DMS79 treated with DMSO at 0.1 percent for 48 hours (cell line): Measurements from ENCODE around the gene PRR19.
"Not testable (repeated sequence)": the region's sequence is repeated elsewhere in the genome, so short reads cannot be mapped to it uniquely, and the experiment has no call there.

Experiments
- DNase-seq: peaks from one replicate; lab custom pipeline; 2025; lab: John Stamatoyannopoulos, UW

Gene PRR19, protein sequence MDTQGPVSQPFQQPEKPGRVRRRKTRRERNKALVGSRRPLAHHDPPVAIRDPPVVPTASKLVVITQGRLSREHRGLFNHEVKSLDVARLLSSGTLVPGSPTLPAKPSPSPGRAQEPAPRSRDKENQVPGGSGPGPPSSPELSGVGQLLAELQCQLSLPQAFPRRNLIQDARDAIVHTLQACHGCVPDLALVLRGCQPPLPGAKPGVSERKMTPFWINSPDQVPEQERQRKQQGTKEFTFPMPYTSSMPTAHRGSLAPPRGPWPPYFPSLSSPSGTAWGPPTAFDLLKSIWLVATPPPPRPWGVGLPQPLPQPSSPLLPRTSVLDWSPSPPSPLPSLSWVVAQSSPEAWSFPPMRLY

DNA sequence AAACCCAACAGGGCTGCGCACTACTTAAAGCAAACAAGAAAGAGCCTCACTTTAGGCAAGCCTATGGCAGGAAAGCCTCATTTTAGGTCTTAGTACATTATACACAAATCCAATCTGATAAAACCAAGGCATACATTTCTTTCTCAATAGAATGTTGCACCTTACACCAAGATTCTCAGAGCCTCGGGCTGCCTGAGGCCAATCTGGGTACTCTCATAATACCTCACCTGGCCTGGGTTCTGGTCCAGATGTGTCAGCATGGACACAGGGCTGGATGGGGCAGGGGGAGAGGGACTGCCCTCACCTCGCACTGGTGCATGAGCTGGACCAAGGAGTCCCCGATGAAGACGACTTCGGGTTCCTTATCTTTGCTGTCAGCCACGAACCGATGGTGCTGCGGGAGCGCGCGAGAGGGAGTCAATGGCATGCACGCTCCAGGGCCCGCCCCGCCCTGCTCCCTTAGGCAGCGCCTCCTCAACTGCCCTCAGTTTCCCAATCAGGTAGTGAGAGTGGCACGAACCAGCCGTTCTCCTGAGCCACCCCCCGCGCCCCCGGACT lies at the start of gene PRR19:
TSS of gene PRR19 (plus strand) at position 487 of the 558 bp plus-strand sequence. CDS start 7,453 bp downstream, outside the sequence.
- peak; percentile 34 for DNase-seq

DNA sequence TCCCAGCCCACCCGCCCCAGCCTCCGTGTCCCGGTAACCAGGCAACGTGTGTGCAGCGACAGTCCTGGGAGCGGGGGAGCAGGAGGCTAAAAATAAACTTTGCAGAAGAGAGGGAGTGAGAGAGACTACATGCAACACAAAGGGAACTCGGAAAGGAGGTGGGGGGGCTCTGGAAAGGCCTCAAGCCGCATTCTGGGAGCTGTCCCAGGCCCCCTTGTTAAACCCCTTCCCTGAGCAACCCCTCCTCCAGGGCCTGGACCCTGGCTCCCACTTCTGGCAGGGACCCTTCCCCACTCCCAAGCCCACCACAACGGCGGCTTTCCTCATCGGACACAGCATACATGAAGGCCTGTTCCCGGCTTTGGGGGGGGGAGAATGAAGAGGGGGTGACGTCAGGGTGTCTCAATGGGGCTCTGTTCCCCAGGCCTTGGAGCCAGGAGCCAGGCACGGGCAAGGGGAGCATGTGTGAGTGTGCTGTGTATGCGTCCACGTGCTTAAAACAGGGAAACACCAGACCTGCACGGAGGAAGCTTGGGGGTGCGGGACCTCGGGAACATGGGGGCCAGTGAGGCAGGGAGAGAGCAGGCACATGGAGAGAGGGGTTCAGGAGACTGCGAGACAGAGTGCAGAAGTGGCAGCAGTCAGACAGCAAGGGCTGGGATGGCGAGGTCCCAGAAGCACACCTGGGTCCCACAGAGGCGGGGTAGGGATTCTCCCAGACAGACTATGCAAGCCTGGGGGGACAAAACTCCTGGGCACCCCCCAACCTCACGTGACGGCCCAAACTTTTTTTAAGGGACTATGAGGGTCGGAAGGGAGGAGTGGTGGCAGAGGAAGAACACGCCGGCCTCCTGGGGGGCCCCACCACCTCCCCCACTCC lies 49.3 kb upstream of the PRR19 start:
- no peak for DNase-seq

DNA sequence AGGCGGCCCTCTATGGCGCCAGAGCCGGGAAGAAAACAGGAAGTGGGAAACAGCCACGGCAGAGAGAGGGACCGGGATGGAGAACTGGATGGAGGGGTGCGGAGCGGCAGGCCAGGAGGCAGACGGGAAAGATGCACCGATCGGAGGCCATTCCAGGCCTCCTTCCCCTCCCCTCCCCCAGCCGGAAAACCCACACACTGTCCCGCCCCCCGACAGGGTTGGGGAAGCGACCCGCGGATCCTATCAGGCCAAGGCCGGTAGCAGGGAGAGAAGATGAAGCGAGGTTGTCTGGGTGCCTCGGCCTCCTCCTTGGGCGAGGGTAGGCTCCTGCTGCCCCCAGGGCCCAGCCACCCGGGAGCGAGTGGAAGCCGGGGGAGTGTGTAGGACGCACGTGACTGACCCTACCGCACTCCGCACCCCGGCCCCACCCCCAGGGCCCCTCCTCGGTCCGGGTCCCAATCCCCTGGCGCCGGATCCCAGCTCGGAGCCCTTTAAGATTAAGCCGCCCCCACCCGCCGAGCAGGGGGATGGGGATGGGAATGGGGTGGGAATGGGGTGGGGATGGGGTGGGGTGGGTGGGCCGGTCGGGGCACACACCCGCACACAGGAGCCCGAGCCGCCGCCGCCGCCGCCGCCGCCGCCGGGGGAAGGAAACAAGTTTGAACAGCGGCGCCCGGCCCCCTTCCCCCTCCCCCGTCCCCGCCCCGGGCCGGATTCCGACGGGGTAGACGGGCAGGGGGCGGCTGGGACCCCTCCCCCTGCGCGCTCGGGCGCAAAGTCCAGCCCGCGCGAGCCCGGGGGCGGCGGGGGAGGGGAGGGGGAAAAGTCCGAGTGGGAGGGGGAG lies 48.5 kb upstream of the PRR19 start:
- peak; percentile 37 for DNase-seq

DNA sequence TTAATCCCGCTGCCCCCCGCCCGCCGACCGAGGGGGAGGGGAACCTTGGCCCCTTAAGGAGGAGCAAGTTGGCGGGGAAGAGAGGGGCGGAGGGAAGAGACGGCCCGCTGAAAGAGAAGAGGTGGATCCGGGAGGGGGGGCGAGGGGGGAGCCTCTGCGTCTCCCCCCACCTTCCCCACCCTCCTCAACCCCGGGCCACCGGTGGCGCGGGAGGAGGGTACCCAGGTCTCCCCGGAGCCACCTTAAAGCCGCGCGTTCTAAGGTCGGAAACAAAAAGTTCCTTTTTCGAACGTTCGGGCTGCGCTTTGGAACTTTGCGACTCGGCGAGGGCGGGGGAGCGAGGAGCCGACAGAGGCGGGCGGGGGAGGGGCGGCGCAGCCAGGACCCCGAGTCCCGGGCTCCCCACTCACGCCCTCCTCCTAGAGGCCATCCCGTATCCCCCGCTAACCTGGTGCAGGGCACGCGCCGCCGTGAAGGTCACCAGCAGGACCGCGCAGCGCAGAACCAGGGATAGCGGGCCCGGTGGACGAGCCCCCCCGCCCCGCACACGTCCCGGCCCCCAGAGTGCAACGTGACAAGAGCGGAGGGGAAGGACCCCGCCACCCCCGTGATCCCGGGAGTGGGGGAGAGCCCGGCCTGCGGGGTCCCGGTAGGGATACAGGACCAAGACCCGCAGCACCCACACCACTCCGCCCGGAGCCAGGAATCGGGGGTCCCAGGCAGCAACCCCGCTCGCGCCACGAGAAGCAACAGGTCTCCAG lies 47.7 kb upstream of the PRR19 start:
- DNase-seq = peak; percentile 16

DNA sequence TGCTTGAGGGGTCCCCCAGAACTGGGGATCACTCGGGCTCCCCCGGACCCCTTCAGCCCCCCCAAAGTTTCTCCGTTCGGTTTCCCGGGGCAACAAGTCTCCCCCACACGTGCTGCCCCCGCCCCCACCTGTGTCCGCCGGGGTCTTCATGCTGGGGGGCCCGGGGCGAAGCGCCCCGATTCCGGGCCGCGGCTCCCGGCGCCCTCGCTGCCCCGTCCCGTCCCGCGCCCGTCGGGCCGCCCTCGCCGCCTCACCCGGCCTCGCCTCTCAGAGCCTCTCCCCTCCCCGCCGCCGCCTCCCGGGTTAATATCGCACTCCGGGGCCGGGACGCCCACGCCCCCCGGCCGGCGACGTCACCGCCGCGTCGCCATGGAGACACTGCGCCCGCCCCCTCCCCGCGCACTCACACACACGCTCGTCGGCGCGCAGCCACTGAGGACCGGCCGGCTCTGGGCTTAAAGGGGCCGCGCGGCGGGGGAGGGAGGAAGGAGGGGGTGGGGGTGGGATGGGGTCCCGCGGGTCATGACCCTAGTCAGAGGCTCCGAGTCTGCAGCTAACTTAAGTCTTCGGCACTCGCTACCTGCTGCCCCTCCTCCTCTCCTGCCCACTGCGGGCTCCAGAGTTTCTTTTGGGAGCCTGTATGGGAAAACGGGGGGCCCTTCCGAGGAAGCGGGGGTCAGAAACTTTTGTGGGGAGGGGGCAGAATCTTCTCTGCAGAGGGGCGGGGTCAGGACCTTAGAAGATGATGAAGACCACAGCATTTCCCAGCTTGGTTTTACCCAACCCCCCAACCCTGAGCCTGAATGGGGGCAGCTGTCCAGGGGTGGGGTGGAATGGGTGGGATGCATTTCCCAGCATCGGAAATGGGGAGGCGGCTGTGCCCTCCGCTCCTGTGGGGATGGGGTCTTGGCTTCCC lies 46.8 kb upstream of the PRR19 start, which contains the start of gene ERF:
TSS of gene ERF (minus strand) at position 279 of the 916 bp plus-strand sequence. CDS start at position 150, 129 bp downstream.
- DNase-seq = peak; percentile 71

DNA sequence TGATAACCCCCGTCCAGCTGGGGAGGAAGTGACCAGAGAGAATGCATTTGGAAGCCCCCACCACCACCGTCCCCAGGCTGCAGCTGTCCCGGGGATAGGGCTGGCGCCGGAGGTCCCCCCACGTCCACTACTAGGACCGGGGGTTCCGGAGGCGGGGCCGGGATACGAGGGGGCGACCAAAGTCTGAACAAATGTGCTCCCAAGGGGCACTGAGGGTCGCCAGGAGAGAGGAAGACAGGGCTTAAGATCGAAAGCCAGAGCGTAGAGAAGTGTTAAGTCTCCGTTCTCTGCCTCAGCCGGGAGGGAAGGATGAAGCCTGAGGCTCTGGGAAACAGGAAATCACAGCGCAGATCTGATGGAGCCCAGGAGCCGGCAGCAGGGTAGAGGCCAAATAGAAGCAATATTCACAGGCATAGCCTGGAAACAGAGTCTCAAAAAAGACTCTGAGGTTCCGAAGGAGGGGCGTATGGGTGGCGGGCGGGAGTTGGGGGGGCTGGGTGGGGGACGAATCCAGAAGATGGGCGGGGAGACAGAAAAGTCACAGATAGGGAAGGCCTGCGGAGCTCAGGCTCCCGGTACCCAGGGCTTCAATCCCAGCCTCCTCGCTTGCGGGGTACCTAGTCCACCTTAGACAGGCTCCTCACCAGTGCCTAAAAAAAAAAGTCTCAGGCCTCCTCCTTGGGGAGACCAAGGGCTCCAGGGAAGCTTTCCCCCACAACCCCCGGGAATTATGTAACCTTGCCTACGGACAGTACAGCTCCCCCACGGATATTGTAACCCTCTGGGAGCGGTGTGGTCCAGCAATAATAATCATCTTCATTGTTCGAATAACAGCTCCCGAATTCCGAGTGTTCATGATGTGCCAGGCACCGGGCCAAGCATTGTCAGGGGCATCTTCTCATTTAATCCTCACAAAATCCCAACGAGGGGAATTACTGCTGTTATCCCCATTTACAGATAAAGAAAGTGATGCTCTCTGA lies 45.9 kb upstream of the PRR19 start:
- DNase-seq = peak; percentile 37

DNA sequence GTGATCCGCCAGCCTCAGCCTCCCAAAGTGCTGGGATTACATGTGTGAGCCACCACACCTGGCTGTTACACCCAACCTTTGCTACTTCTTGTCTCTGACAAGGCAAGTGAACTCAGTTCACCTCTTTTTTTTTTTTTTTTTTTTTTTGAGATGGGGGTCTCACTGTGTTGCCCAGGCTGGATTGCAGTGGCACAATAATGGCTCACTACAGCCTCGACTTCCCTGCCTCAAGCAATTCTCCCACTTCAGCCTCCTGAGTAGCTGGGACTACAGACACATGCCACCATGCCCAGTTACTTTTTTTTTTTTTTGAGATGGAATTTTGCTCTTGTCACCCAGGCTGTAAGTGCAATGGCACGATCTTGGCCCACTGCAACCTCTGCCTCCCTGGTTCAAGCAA lies 44.1 kb upstream of the PRR19 start:
- DNase-seq = not testable (repeated sequence)

DNA sequence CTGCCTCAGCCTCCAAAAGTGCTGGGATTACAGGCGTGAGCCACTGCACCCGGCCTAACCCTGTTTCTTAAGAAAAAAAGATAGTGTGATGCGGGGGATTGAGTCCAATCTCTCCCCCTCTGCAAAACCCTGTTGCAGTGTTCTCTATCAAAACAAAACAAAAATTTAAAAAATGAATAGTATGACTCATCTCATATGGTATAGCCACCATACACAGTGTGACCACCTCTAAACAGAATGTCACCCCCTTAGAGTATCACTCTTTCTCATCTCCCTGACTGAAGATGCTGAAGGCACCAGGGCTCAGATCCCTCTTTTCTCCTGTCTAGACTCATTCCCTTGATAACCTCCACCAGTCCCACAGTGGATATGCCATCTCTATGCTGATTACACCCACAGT lies 40.2 kb upstream of the PRR19 start:
- no peak for DNase-seq

DNA sequence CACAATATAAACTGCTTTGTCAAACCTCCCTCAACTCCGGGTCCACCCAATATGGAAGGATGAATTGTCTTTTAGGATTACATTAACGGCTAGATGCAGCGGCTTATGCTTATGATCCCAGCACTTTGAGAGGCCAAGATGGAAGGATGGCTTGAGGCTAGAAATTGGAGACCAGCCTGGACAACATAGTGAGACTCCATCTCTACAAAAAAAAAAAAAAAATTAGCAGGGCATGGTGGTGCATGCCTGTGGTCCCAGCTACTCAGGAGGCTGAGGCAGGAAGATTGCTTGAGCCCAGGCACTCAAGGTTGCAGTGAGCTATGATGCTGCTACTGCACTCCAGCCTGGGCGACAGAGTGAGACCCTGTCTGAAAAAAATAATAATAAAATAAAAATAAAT lies 35.8 kb upstream of the PRR19 start:
- DNase-seq = not testable (repeated sequence)

DNA sequence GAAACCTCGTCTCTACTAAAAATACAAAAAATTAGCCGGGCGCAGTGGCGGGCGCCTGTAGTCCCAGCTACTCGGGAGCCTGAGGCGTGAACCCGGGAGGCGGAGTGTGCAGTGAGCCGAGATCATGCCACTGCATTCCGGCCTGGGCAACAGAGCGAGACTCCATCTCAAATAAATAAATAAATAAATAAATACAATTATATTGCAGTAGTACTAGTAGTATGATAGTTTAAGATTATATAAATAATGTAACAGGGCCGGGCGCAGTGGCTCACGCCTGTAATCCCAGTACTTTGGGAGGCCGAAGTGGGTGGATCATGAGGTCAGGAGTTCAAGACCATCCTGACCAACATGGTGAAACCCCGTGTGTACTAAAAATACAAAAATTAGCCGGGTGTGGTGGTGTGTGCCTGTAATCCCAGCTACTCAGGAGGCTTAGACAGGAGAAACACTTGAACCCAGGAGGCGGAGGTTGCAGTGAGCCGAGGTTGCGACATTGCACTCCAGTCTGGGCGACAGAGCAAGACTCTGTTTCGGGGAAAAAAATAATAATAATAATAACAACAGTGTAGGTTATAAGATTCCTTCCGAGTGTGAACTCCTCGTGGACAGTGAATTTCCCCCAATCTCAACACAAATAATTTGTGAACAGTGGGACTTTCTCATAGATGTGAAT lies 34.9 kb upstream of the PRR19 start:
- DNase-seq = not testable (repeated sequence)

DNA sequence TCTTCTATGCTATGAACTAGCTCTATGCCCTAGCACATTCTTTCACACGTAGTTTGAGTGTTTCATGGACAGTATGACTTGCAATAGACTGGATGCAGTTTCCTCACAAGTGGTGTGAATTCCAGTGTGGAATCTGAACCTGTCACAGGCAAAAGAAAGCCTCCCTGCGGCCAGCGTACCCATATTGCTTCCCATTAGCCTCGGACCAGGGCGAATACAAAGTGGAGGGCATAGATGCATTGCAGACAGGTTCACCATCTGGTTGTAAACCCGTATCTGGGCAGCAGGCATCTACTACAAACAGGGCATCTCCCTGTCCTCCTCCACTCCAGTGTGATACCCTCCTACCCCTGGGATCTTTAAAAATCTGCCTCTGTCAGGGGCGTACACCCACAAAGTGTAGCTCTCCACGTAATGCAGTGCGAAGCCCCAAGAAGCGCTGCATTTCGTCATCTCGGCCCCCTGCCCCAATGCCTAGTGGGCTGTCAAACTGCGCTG lies 34.2 kb upstream of the PRR19 start:
- DNase-seq = peak; percentile 20

DNA sequence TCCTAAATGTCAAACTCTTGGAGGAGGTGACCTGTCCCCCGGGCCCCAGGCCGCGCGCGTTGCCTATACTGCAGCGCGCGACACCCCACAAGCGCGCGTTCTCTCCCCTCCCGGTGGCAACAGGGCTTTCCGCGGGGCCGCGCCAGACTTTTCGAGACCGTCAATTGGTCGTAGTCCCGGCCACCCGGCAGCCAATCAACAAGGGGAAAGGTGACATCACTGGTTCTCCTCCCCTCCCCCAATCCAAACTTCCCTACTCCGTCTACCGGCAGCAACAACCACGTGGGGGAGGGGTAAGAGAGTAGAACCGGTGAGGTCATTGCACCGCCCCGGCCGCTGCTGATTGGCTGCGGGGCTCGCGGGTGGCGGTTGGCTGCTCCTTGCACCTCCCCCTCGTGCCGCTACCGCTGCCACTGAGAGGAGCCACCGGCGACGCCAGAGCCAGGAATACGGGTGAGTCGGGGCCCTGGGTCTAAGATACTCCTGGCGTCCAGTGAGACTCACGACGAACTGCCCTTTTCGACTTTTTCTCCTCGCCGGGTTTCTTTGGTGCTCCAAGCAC lies 33.7 kb upstream of the PRR19 start:
- DNase-seq = peak; percentile 99

DNA sequence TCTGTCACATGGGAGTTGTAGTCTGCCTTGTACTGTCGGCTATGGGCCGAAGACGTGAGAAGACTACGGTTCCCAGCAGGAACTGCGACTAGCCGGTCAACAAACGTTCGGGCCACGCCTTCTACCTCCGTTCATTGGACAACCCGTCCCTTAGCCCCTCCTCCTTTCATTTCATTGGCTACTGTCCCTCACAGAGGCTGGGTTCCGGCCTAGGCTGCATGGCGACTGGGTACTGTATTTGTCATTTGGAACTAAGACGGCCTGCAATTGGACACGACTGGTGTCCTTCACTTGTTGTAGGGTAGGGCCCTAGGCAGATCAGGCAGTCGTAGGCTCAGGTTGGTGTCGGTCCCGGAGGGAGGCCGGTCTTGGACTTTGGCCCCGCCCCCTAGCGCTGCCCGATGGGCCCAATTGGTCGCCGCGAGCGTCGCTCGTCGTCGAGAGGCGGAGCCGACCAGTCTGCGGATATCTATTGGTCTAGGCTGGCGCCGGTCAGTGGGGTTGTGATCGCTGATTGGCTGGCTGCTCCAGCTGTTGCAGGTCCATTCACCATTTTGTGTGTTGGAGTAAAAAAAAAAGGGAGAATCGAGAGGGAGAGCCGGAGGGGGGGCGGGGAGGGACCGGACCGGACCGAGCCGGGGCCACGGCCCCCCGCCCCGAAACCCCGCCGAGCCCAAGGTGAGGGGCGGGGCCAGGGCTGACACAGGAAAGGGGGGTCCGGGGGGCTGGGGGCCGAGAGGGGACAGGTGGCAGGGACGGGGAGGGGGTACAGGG lies 33.0 kb upstream of the PRR19 start, which contains the start of gene CIC:
TSS of gene CIC (plus strand) at position 549 of the 774 bp plus-strand sequence. CDS start 2,532 bp downstream, outside the sequence.
- peak; percentile 100 for DNase-seq

DNA sequence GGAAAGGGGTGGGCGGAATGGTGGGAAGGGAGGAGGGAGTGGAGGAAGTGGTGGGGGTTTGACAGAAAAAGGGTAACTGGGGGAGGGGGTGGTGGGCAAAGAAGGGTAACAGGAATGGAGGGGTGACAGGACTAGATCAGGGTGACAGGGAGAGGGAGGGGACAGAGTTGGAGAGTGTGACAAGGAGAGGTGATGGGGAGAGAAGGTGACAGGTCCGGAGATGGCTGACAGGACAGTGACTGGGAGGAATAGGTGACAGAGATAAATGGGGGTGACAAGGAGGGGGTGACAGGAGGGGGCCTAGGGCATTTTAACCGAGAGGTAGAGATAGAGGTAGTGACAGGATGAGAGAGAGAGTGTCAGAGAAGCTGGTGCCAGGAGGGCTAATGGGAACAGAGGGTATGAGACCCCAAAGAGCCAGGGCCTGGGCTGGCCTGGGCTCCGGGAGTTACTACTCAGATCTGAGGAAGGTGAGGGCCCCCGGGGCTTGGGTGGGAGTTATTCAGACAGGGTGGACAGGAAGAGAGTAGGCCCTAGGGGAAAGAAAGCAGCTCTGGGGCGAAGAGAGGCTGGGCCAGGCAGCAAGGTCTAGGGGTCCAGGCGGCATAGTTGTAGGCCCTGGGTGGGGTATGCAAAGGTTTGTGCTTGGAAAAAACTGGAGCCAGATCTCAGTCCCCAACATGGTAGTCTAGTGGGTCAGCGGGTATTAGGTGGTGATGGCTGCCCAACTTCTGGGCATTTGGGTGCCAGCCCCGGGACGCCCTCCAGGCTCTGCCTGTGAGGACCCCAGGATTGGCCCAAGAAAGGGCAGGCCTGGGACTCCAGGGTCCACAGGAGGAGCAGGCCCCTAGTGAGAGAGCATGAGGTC lies 32.2 kb upstream of the PRR19 start:
- no peak for DNase-seq

DNA sequence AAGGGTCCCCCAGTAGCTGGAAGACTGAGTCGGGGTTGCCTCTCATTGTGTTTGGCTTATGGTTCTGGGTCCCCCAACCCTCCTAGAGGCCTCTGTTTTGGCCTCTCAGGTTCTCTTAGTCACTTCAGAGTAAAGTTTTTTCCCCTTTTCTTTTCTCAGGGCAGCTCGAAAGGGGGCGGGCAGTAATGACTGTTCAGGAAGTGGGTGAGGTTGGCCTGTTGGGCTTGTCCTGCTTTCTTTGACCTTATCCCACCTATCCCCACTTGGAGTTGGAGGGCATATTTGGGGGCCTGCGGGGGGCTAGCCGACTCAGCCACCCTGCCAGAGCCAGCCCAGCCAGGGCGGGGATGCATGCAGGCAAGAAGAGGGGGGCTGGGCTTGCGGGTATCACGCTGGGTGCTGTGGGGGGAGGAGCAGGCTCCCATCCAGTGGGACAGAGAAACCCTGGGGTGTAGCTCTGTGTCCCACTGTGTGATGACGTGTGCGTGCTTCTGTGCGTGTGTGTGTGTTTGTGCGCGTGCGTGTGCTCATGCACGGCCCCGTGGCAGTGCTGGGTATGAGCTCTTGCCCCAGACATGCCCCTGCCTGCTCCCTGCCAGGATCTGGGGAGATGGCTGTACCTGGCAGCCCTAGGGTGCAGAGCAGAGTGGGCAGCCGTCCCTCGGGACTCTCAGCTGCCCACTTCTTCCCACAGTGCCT lies 31.4 kb upstream of the PRR19 start:
- peak; percentile 31 for DNase-seq
